ENCODE results near the gene PIK3R6. TPM values are rescaled to one million over a fixed set of nuclear protein-coding genes. Genes with fewer than 3 reads are reported as not detected.
A peak's percentile ranks its signal among the peaks of the same experiment; 100 is the strongest.

The PIK3R6 gene
- total RNA-seq, 1 experiment from 2014 or later, result not detected

DNA sequence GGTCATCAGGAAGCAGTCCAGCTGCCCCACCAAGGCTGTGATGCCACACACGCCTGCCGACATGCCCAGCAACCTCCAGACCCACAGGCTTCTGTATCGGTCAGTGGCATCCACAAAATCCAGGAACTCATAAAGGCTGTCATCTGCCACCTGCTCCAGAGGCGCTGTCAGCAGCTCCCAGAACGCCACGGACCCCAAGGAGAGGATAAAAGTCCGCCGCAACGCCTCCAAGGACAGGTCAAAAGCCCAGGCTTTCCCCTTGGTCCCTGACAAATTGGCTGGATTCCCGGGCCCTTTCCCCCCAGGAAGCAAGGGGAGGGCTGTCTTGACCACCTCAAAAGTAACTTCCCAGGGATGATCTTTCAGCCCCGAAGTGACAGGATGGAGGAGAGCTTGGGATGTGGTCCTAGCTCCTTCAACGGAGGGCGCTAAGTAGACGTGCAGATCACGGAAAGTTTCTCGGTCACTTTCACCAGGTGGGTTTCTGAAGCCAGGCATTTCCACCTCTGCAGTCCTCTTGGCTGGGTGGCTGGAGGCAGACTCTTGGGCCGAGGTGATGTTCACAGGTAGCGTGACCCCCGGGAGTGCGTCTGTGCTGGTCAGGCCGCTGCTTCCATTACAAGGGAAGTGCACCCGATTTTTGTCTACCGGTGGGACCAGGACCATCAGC lies 69.2 kb downstream of the PIK3R6 start:
- no peak for DNase-seq (ENCODE audit: low spot score)

DNA sequence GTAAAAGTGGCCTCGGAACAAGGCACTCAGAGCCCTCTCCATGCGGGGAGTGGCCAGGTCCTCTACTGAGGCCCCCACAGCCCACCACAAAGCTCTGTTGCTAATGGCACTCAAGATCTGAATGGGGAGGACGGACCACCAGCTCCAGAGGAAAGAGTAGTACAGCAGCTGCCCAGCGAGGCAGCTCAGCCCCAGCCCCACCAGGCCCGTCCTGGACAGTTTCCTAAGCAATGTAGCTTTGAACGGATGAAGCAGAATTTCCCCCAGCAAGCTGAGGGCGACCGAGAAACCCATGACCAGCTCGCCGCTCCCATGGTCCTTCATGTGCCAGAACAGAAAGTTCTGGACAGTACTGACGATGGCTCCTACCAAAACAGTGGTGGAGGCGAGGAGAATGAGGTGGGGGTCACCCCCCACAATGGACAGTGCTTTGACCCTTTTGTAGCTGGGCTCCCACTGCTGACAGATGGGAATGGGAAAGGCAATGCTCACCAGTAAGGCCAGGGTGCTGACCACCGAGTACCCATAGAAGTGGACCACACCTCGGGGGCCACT lies 69.8 kb downstream of the PIK3R6 start:
- DNase-seq (ENCODE audit: low spot score), result no peak

DNA sequence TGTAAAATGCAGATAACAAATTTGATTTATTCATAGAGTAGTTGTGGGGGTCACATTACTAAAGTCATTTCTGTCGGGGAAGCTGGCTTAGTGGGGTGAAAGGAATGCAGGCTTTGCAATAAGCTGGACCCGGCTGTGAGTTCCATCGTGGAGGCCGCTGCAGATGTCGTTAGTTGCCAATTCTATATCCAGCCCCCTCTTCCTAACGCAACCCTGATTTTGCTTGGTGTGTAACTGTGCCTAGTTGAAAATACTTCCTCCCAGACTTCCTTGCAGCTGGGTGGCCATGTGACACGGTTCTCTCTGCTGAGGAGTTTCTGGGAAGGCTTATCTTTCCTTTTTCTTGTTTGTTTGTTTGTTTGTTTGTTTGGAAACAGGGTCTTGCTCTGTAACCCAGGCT lies 72.8 kb downstream of the PIK3R6 start:
- DNase-seq (ENCODE audit: low spot score), result no peak

DNA sequence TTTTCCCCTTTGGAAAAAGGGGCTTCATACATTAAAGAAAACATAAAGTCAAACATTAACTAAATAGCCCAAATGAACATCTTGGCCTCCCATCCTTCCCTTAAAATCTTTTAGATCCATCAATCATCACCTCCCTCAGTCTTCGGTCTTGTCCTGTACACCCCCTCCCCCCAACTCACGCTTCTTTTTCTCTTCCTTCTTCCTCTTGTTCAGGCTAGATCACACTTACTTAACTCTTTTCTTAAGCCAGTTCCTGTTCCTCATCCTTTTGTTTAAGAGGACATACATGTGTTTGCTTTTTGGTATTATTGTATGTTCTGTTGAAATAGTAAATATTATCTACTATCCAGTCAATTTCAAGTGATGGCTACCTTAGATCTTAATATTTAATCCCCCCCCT lies 73.8 kb downstream of the PIK3R6 start:
- DNase-seq (ENCODE audit: low spot score), result no peak

DNA sequence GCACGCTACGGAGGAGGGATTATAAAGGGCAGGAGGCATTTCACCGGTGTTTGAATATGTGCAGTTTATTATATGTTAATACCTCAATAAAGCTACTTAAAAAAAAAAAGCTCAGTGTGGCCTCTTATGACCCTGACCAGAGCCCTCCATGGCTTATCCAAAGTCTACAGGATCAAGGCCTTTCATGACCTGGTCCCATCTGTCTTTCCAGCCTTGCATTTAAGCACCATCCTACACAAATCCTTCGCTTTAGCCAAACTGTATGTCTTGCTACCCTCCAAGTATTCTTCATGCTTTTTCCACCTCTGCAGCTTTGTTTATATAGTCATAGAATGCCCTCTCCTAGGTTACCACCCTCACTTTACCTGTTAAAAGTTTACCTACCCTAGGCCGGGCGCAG lies 74.8 kb downstream of the PIK3R6 start:
- no peak for DNase-seq (ENCODE audit: low spot score)

DNA sequence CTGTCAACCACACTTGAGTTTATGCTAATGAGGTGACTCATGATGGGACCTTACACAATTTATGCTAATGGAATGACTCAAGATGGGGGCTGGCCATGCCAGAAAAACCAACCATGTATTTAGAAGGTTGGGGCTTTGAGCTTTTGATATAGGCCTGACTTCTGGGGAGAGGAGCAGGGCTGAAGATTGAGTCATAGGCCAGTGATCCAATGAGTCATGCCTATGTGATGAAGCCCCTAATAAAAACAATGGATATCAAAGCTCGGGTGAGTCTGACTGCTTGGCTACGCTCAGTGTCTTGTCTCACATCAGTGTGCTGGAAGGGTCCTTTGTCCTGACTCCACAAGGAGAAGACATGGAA lies 75.6 kb downstream of the PIK3R6 start:
- DNase-seq (ENCODE audit: low spot score), result peak; percentile 5

DNA sequence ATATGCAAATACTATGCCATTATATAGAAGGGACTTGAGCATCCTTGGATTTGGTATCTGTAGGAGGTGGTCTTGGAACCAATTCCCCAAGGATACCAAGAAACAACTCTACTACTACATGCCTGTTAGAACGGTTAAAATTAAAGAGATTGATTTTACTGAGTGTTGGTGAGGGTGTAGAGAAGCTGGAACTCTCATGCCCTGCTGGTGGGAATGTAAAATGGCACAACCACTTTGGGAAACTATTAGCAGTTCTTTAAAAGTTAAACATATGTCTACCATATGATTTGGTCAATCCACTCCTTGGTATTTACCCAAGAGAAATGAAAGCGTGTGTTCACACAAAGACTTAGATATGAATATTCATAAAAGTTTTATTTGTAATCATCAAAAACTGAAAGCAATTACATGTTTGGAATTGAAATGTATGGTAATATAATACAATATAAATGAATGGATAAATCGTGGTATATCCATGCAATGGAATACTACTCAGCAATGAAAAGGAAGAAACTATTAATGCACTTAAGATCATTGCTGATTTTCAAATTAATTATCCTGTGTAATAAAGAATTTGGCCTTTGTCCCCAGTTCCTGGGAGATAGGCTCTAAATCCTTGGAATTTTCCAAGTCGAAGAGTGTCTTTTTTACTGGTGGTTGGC lies 76.1 kb downstream of the PIK3R6 start:
- DNase-seq (ENCODE audit: low spot score), result no peak

DNA sequence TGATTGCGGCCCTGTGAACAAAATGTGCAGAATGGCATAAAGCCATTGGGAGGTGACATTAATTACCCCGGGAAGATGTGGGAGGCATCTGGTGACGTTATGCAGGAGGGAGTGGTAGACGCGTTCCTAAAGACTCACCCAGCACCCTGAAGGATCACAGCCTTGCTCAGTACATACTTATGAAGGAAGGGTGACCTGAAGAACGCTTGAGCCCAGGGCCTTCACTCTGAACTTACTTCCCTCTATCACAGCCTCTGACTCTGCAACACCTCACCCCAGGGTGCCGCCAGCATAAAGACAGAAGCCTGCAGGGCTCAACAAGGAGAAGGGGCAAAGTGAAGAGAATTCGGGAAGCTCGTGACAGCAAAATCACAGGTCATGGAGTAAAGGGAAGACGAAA lies 77.7 kb downstream of the PIK3R6 start:
- DNase-seq (ENCODE audit: low spot score), result no peak

DNA sequence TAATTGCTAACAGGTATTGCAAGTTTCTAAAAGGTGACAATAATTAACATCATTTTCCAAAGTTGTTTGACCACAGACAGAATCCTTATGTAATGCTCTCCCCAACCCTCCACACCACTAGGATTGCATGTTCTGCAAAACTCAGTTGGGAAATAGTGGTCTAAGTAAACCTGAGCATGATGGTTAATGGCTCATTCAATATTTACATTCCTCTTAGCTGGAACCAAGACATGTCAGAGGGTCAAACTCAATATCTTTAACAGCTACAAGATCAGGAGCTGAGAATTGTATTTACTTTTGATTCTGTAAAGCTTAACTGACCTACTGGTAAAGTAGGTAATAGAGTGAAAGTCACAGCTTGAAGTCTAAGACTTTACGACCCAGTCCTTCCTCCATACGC lies 78.5 kb downstream of the PIK3R6 start:
- DNase-seq (ENCODE audit: low spot score), result no peak

DNA sequence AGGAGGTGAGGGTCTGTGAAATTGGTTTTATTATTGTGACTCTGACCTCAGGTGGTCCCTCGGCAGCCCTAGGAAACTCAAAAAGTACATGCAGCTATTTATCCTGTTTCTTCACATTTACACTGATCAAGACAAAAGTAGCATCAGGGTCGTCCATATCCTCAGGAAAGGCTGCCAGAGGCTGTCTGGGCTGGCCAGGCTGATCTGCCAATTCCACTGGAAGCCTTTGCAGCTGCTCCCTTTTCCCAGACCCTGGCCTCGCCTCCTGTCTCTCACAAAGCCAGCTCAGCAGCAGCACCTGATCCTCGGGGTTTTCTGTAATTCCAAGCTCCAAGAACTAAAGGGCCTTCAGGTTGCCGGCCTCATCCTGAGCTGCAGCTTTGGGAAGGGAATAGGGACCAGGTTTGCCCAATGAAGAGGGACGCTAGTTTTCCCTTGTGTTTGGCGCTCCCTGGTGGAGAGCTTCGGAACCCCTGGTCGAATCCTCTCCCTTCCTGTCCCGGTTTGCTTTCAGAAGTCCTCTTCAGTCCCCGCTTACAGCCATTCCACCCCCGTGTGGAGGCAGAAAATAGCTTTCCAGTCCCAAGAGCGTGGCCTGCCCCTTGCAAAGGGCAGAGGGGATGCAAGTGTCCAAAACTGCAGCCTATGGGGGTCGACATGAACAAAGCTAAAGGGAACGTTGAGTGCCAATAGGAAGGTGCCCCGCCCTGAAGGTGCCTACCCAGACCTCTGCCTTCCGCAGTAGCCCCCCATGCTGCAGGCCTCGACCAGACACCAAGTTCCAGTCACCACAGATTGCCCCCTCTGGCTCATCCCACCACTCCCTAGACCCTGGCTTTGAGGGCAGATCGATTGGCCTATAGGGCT lies 81.7 kb downstream of the PIK3R6 start:
- peak; percentile 29 for DNase-seq (ENCODE audit: low spot score)

DNA sequence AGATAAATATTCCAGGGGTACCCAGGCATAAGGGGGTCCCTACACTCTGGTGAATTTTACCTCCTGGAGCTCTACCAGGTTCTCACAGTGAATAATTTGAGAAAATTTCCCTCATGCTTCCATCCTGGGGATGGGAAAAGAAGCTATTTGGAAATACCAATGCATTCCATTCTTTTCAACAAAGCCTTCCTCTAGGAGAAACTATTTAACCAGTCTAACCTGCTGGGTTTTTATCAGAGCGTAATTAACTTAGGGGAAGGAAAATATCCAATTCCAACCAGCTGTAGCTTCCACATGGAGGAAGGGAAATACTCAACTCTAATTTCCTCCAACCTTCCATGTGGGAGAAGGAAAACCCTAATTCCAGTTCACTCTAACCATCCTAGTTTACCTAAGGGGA lies 85.3 kb downstream of the PIK3R6 start:
- DNase-seq (ENCODE audit: low spot score), result no peak

DNA sequence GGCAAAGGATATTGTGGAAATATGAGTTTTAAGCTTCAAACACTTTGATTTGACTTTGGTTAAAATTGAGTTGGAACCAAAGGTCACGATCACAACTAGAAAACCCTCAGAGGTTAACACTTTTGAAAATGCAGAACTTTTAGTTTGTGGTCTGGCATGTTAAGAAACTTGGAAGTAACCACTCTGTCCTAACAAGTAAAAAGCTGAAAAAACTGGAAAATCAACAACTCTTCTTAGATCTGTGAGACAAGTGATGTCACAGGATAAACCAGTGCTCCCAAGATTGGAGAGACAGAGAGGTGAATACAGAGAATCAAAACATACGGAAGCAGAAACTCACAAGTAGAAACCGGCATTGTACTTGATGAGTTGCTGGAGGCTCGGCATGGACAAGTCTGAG lies 85.7 kb downstream of the PIK3R6 start:
- DNase-seq (ENCODE audit: low spot score), result no peak

DNA sequence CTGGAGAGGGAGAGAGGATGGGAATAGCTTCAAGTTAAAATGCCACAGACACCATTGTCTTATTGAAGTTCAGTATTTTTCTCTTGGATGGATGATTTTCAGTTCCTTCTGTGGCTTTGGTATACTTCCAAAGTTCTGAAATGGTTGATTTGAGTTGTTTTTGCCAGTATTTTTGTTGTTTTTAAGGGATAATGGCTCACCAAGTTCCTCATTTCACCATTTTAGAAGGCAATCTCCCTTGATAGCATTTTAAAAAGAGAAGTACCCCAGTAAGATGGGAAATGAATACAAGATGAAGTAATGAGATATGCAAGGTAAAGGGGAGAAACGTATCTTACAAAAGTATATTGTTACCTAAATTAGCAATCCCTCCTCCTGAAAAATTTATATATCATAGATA lies 90.6 kb downstream of the PIK3R6 start:
- no peak for DNase-seq (ENCODE audit: low spot score)

DNA sequence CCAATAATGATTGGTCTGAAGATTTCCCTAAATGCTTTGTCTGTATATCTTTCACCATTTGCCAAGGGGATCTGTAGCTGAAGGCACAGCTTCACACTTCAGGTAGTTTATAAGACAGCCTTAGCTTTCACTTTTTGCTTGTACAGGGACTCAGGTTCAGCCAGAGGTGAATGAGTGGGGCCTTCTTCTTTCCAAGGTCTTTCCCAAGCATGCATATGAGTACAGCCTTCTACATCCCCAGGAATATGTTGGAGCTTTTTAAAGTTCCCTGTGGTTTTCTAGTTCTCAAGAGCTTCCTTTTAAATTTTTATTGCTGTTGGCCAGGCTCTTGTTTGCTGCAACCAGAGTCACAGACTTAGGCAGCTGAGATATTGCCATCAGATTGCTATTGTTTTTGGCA lies 91.2 kb downstream of the PIK3R6 start:
- DNase-seq (ENCODE audit: low spot score), result no peak

DNA sequence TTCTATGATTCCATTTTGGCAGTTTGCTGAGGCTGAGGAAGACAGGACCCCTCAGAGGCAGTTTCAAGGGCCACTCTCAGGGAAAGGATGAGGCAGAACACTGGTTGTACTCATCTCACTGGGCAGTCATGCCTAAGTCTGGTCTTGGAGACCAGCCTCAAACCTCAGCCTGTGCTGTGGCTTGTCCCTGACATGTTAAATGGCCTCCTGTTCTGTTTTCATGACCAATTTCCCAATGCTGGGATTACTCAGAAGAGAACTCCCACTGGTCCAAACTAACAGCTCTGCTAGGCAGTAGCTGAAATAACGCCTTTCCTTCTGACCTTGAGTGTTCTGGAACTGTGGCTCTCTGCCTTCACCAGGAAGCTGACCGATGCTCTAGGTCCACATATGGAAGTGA lies 100.7 kb downstream of the PIK3R6 start:
- DNase-seq (ENCODE audit: low spot score), result no peak

DNA sequence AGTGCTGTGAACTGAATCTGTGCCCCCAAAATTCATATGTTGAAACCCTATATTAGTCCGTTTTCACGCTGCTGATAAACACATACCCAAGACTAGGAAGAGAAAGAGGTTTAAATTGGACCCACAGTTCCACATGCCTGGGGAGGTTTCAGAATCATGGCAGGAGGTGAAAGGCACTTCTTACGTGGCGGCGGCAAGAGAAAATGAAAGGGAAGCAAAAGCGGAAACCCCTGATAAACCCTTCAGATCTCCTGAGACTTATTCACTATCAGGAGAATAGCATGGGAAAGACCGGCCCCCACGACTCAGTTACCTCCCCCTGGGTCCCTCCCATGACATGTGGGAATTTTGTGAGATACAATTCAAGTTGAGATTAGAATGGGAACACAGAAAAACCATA lies 105.5 kb downstream of the PIK3R6 start:
- no peak for DNase-seq (ENCODE audit: low spot score)

DNA sequence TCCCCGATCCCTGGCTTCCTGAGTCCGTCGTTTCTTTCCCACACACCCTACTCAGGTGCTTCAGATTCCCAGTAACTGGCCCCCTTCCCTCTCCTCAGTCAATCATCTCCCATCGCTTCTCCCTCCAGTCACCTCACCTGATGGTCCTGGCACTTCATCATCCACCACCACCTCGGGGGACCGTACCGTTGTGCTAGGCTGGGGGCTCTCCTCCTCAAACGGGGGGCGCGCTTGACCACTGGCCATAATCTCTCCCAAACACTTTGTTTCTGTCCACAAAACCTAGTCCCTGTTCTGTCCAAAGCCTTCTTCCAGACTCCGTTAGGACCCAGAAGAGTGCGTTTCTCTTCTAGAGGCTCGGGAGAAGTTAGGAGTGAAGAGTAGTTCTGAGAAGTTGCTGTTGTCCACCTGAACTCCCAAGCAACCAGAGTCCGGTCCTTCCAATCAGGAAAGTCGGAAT lies 109.3 kb downstream of the PIK3R6 start, which contains the start of gene SPDYE4:
SPDYE4 (minus strand) TSS at position 410 of the 460 bp plus-strand sequence; CDS start at position 246, 164 bp downstream.
- no peak for DNase-seq (ENCODE audit: low spot score)

DNA sequence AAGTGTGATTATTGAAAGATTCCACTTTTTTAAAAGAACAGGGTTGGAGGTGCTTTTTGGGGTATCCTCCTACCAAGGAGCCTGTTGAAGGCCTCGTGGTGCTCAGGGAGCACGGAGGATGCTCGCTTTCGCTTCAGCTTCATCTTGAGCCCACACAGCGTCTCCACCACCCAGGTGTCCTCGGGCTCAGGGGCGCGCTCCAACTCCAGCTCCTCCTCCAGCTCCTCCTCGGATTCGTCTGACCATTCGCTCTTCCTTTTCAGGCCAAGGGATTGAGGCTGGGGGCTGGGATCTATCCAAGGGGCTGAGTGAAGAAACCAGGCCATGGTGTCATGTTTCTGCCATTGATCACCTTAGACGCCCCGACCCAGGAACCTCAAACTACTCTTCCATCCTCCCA lies 110.3 kb downstream of the PIK3R6 start:
- DNase-seq (ENCODE audit: low spot score), result no peak

DNA sequence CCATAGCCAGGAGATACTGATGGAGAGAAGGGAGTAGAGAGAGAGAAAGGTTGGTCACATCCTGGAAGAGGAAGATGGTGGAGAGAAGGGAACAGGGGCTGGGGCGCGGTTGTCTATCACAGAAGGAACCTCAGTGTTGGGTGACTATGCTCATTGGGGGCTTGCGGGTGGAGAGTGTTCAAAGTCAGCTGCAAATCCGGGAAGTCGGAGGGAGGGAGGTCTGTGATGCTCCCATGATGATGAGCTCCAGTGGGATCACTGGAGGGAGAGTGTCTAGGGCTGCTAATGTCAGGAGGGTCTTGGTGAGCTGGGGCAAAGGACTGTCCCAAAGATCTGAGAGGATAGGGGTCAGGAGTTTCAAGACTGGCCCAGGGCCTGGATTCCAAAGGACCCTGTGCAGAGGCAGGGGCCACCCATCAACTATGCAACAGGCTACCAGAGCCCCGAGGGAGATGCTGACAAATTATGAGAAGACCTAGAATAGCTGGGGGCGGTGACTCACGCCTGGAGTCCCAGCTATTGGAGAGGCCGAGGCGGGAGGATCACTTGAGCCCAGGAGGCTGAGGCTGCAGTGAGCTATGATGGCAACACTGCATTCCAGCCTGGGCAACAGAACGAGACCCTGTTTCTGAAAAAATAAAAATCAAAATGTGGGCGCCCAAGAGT lies 111.8 kb downstream of the PIK3R6 start:
- no peak for DNase-seq (ENCODE audit: low spot score)

DNA sequence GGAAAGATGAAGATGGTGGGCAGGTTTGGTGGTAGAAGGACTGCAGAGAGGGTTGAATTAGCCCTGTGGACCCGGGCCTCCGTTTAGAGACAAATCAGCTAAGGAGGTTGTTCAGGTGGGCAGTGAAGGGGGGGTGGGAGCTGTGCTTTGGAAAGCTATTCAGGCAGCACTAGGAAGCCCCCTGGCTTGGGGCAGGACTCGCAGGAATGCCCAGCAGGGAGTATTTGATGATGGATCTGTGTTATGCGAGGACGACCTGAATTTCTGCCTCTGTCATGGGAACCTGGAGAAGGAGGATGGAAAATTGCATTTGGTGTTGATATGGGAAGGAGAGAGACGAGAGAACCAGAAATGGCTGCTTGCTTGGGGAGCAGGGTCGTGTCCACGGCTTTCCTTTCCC lies 112.6 kb downstream of the PIK3R6 start:
- no peak for DNase-seq (ENCODE audit: low spot score)

DNA sequence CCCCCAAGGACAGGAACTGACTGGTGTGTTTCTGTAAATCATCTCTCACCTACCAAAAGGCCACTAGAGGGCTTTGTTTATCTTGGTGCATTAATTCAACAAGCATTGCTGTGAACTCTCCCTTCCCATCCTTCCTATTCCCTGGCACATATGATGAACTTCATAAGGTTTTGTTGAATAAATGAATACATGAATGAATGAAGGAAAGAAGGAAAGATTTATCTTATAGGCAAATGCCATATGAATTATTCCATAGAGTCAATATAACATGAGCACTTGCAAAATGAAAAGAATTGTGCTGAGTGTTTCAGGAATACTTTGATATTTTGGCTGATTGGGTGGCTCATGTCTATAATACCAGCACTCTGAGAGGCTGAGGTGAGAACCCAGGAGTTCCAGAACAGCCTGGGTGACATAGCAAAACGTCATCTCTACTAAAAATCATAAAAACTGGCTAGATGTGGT lies 113.5 kb downstream of the PIK3R6 start:
- no peak for DNase-seq (ENCODE audit: low spot score)
